ENCODE measurements around the gene PSMC1. TPM values are rescaled to one million over a fixed set of nuclear protein-coding genes. Genes with fewer than 3 reads are reported as not detected.

Gene PSMC1
- polyA plus RNA-seq, 1 donor from 2014 or later = 287 TPM

GRCh38 chr14:90275820-90276219 is 19.5 kb downstream of the PSMC1 start:
- H3K27ac ChIP-seq (ENCODE audit: low read length) = no peak overlapping the region
- no peaks in the 10 kb centered on the region for H3K9me2 ChIP-seq (ENCODE audit: insufficient read depth, low read length)
- no peaks in the 10 kb centered on the region for H4K20me1 ChIP-seq (ENCODE audit: insufficient read depth)
- no peak overlapping the region for H2AFZ ChIP-seq (ENCODE audit: low read depth, low read length)
- no peak overlapping the region for H3K4me2 ChIP-seq (ENCODE audit: low read length)
- no peak overlapping the region for H3K4me3 ChIP-seq (ENCODE audit: low read length)
- H3F3A ChIP-seq (ENCODE audit: insufficient read depth, low read length, poor library complexity, severe bottlenecking) = no peaks in the 10 kb centered on the region
- TF ChIP-seq SMC3 (conservative IDR thresholded peaks at IDR 0.05; ENCODE audit: poor library complexity) = no peak
- no peak for TF ChIP-seq EP300 (conservative IDR thresholded peaks at IDR 0.05; ENCODE audit: poor library complexity, severe bottlenecking)
- no peak for TF ChIP-seq MXI1 (conservative IDR thresholded peaks at IDR 0.05; ENCODE audit: poor library complexity, severe bottlenecking)
- TF ChIP-seq REST (IDR thresholded peaks at IDR 0.05; ENCODE audit: borderline replicate concordance) = no peak
- no peak for TF ChIP-seq POLR2AphosphoS5 (IDR thresholded peaks at IDR 0.05)
- TF ChIP-seq EZH2 (IDR thresholded peaks at IDR 0.05; ENCODE audit: borderline replicate concordance, insufficient read depth, low read length, poor library complexity, severe bottlenecking) = no peak
- TF ChIP-seq TAF1 (IDR thresholded peaks at IDR 0.05; ENCODE audit: low read depth) = no peak
- TF ChIP-seq RAD21 (conservative IDR thresholded peaks at IDR 0.05) = no peak
- no peaks in the 10 kb centered on the region for H3K79me2 ChIP-seq (replicated peaks; ENCODE audit: insufficient read depth, low read length)
- H3K9me3 ChIP-seq (ENCODE audit: low read length) = no peaks in the 10 kb centered on the region
- no peak overlapping the region for H3K9ac ChIP-seq (ENCODE audit: low read length)
- peaks cover 8% of the 10 kb centered on the region for H3K36me3 ChIP-seq (ENCODE audit: insufficient read depth, low read length)
- H3K27me3 ChIP-seq (ENCODE audit: insufficient read depth, low read depth, low read length) = no peaks in the 10 kb centered on the region

- no peaks in the 10 kb centered on the region for H4K20me1 ChIP-seq (ENCODE audit: insufficient read depth)
- no peaks in the 10 kb centered on the region for H3K9me2 ChIP-seq (ENCODE audit: insufficient read depth, low read length)
- no peak overlapping the region for H3K9ac ChIP-seq (ENCODE audit: low read length)
- no peak overlapping the region for H3K4me2 ChIP-seq (ENCODE audit: low read length)
- H3K79me2 ChIP-seq (replicated peaks; ENCODE audit: insufficient read depth, low read length) = no peaks in the 10 kb centered on the region
- H3F3A ChIP-seq (ENCODE audit: insufficient read depth, low read length, poor library complexity, severe bottlenecking) = no peaks in the 10 kb centered on the region
- TF ChIP-seq REST (IDR thresholded peaks at IDR 0.05; ENCODE audit: borderline replicate concordance) (no peak), SMC3 (conservative IDR thresholded peaks at IDR 0.05; ENCODE audit: poor library complexity) (no peak), EP300 (conservative IDR thresholded peaks at IDR 0.05; ENCODE audit: poor library complexity, severe bottlenecking) (no peak), POLR2AphosphoS5 (IDR thresholded peaks at IDR 0.05) (no peak), EZH2 (IDR thresholded peaks at IDR 0.05; ENCODE audit: borderline replicate concordance, insufficient read depth, low read length, poor library complexity, severe bottlenecking) (no peak), TAF1 (IDR thresholded peaks at IDR 0.05; ENCODE audit: low read depth) (no peak), CTCF (IDR thresholded peaks at IDR 0.05; ENCODE audit: poor library complexity, severe bottlenecking) (no peak), MXI1 (conservative IDR thresholded peaks at IDR 0.05; ENCODE audit: poor library complexity, severe bottlenecking) (no peak), RAD21 (conservative IDR thresholded peaks at IDR 0.05) (no peak)
- no peak overlapping the region for H3K4me3 ChIP-seq (ENCODE audit: low read length)
- H3K36me3 ChIP-seq (ENCODE audit: insufficient read depth, low read length) = no peaks in the 10 kb centered on the region
- H3K27me3 ChIP-seq (ENCODE audit: insufficient read depth, low read depth, low read length) = no peaks in the 10 kb centered on the region
- no peaks in the 10 kb centered on the region for H3K9me3 ChIP-seq (ENCODE audit: low read length)
- no peak overlapping the region for H3K27ac ChIP-seq (ENCODE audit: low read length)
- no peak overlapping the region for H2AFZ ChIP-seq (ENCODE audit: low read depth, low read length)
Observed at GRCh38 chr14:90276646-90277367, 20.5 kb downstream of the PSMC1 start.
